B cell (primary cell): ENCODE measurements around the gene FANCC.

Experiments used
- CTCF ChIP-seq: fragments of 200-600 bp; IDR thresholded peaks from one replicate; pipeline ENCODE4 v1.8.0; 2022; ENCODE audit warnings: antibody characterized with exemption, mild to moderate bottlenecking
- EZH2 ChIP-seq: IDR thresholded peaks from 2 replicates; pipeline ENCODE4 v1.6.1; 2012; ENCODE audit warnings: borderline replicate concordance, low read depth, mild to moderate bottlenecking, moderate library complexity, low read length; ENCODE audit not compliant: insufficient read depth, poor library complexity, severe bottlenecking

GRCh38 chr9:95079461-95079860 lies 238.0 kb downstream of the FANCC start:
- no peak for TF ChIP-seq CTCF
- no peak for TF ChIP-seq EZH2
